H9 (cell line): ENCODE results near the gene MGMT. TPM values are rescaled to one million over a fixed set of nuclear protein-coding genes. Genes with fewer than 3 reads are reported as not detected.

ENCODE experiments used
- DNase-seq: peaks from one replicate; pipeline ENCODE4 v3.0.0-alpha.2; 2017
- H2AFZ ChIP-seq: one replicate; pipeline ENCODE4 v1.6.1; 2013; ENCODE audit warnings: mild to moderate bottlenecking, low read length, control low read depth, moderate library complexity
- H2AK5ac ChIP-seq: 2 replicates; pipeline ENCODE4 v1.6.1; 2013; ENCODE audit warnings: low read length, control low read depth, mixed read lengths; ENCODE audit not compliant: insufficient read length
- H2BK120ac ChIP-seq: one replicate; pipeline ENCODE4 v1.6.1; 2013; ENCODE audit warnings: low read depth, mild to moderate bottlenecking, low read length, control low read depth, inconsistent platforms; ENCODE audit not compliant: poor library complexity, severe bottlenecking
- H2BK12ac ChIP-seq: 2 replicates; pipeline ENCODE4 v1.6.1; 2013; ENCODE audit warnings: low read length, control low read depth, mixed read lengths, low read depth; ENCODE audit not compliant: insufficient read length
- H2BK15ac ChIP-seq: 2 replicates; pipeline ENCODE4 v1.6.1; 2013; ENCODE audit warnings: low read depth, low read length, control low read depth
- H2BK20ac ChIP-seq: one replicate; pipeline ENCODE4 v1.6.1; 2013; ENCODE audit warnings: low read depth, mild to moderate bottlenecking, low read length, control low read depth, inconsistent platforms; ENCODE audit not compliant: poor library complexity, severe bottlenecking
- H2BK5ac ChIP-seq: 2 replicates; pipeline ENCODE4 v1.6.1; 2013; ENCODE audit warnings: low read length, control low read depth, mixed read lengths; ENCODE audit not compliant: insufficient read length
- H3K14ac ChIP-seq: 2 replicates; pipeline ENCODE4 v1.6.1; 2013; ENCODE audit warnings: low read length, control low read depth; ENCODE audit not compliant: insufficient read depth
- H3K18ac ChIP-seq: 2 replicates; pipeline ENCODE4 v1.6.1; 2013; ENCODE audit warnings: low read depth, mild to moderate bottlenecking, mixed read lengths, low read length, control low read depth; ENCODE audit not compliant: insufficient read length
- H3K23ac ChIP-seq: 2 replicates; pipeline ENCODE4 v1.6.1; 2013; ENCODE audit warnings: low read length, control low read depth, mixed read lengths, low read depth; ENCODE audit not compliant: insufficient read length
- H3K23me2 ChIP-seq: 2 replicates; pipeline ENCODE4 v1.6.1; 2013; ENCODE audit warnings: low read depth, mild to moderate bottlenecking, mixed read lengths, low read length, control low read depth; ENCODE audit not compliant: insufficient read length, poor library complexity, severe bottlenecking
- H3K27ac ChIP-seq: 2 replicates; pipeline ENCODE4 v1.5.1; 2013; ENCODE audit warnings: low read length, control low read depth, mixed read lengths, low read depth; ENCODE audit not compliant: insufficient read length
- H3K27me3 ChIP-seq: 2 replicates; pipeline ENCODE4 v1.6.1; 2013; ENCODE audit warnings: low read length, control low read depth, inconsistent platforms; ENCODE audit not compliant: insufficient read depth
- H3K4ac ChIP-seq: 2 replicates; pipeline ENCODE4 v1.6.1; 2013; ENCODE audit warnings: low read depth, mild to moderate bottlenecking, control low read depth, inconsistent platforms, low read length, moderate library complexity
- H3K4me1 ChIP-seq: 2 replicates; pipeline ENCODE4 v1.6.1; 2013; ENCODE audit warnings: low read length, control low read depth, inconsistent platforms; ENCODE audit not compliant: insufficient read depth
- H3K4me2 ChIP-seq: 2 replicates; pipeline ENCODE4 v1.6.1; 2013; ENCODE audit warnings: low read length, control low read depth, mixed read lengths; ENCODE audit not compliant: insufficient read length, insufficient read depth
- H3K56ac ChIP-seq: 2 replicates; pipeline ENCODE4 v1.6.1; 2013; ENCODE audit warnings: low read depth, mild to moderate bottlenecking, mixed read lengths, low read length, control low read depth; ENCODE audit not compliant: insufficient read length
- H3K79me1 ChIP-seq: 2 replicates; pipeline ENCODE4 v1.6.1; 2013; ENCODE audit warnings: low read depth, mild to moderate bottlenecking, moderate library complexity, low read length, control low read depth, inconsistent platforms; ENCODE audit not compliant: insufficient read depth, poor library complexity, severe bottlenecking
- H3K79me2 ChIP-seq: 2 replicates; pipeline ENCODE4 v1.6.1; 2013; ENCODE audit warnings: low read length, control low read depth, inconsistent platforms; ENCODE audit not compliant: insufficient read depth
- H3K9ac ChIP-seq: 2 replicates; pipeline ENCODE4 v1.6.1; 2013; ENCODE audit warnings: low read length, control low read depth, mixed read lengths; ENCODE audit not compliant: insufficient read length; ENCODE audit errors: extremely low read depth
- H3K9me3 ChIP-seq: one replicate; pipeline ENCODE4 v1.6.1; 2013; ENCODE audit warnings: low read depth, low read length, inconsistent platforms; ENCODE audit not compliant: control insufficient read depth
- H3T11ph ChIP-seq: one replicate; pipeline ENCODE4 v1.6.1; 2013; ENCODE audit warnings: mild to moderate bottlenecking, low read length, control low read depth, inconsistent platforms
- H4K20me1 ChIP-seq: one replicate; pipeline ENCODE4 v1.6.1; 2013; ENCODE audit not compliant: control insufficient read depth, insufficient read length, insufficient read depth
- H4K5ac ChIP-seq: 2 replicates; pipeline ENCODE4 v1.6.1; 2013; ENCODE audit warnings: low read depth, mild to moderate bottlenecking, mixed read lengths, low read length, control low read depth; ENCODE audit not compliant: insufficient read length
- H4K8ac ChIP-seq: replicated peaks from 2 replicates; pipeline ENCODE4 v1.6.1; 2013; ENCODE audit warnings: low read length, control low read depth, mixed read lengths, low read depth; ENCODE audit not compliant: insufficient read length
- H4K91ac ChIP-seq: 2 replicates; pipeline ENCODE4 v1.6.1; 2013; ENCODE audit warnings: low read depth, mild to moderate bottlenecking, moderate library complexity, mixed read lengths, low read length, control low read depth; ENCODE audit not compliant: insufficient read length
- H3K27ac Mint-ChIP-seq, 3 experiments: 2 replicates in 2 of 3; 3 replicates in 1 of 3; pipeline ENCODE4 v1.8.0; 2020 to 2021; ENCODE audit warnings: mixed read lengths in 3 of 3, mild to moderate bottlenecking in 1 of 3, moderate library complexity in 1 of 3
- H3K27me3 Mint-ChIP-seq: 2 replicates; pipeline ENCODE4 v1.8.0; 2021; ENCODE audit warnings: low read depth, mild to moderate bottlenecking, moderate library complexity, mixed read lengths
- H3K36me3 Mint-ChIP-seq, 3 experiments: 2 replicates in 2 of 3; 3 replicates in 1 of 3; pipeline ENCODE4 v1.8.0; 2020 to 2021; ENCODE audit warnings: low read depth in 3 of 3, mixed read lengths in 3 of 3; ENCODE audit not compliant: insufficient read depth in 1 of 3
- H3K4me1 Mint-ChIP-seq, 2 experiments: 2 replicates each; pipeline ENCODE4 v1.8.0; 2020; ENCODE audit warnings: mixed read lengths in 2 of 2
- H3K4me3 Mint-ChIP-seq, 2 experiments: 2 replicates in 1 of 2; 3 replicates in 1 of 2; pipeline ENCODE4 v1.8.0; 2020 to 2021; ENCODE audit warnings: mild to moderate bottlenecking in 2 of 2, mixed read lengths in 2 of 2, moderate library complexity in 1 of 2
- H3K9me3 Mint-ChIP-seq, 2 experiments: 2 replicates in 1 of 2; 3 replicates in 1 of 2; pipeline ENCODE4 v1.8.0; 2020; ENCODE audit warnings: mild to moderate bottlenecking in 2 of 2, mixed read lengths in 2 of 2, moderate library complexity in 1 of 2
- WGBS: extraction: QIAGEN DNeasy Blood & Tissue Kit; methylation state at CpG from one replicate; pipeline ENCODE4 v1.1.7; 2013; ENCODE audit warnings: missing lambda C conversion rate, low lambda C conversion rate, mixed read lengths; ENCODE audit not compliant: insufficient read length; ENCODE audit errors: extremely low coverage; 5-methylcytosine and 5-hydroxymethylcytosine counted together
- total RNA-seq: library from RNA; stranded (reverse); gene quantifications from 2 replicates; pipeline ENCODE4 v1.2.1, GENCODE V29; 2021
- TF ChIP-seq, protein P1 (sequence below): fragments of 200-600 bp; sonication (generic); conservative IDR thresholded peaks from 3 replicates; pipeline ENCODE4 v1.8.0; 2021; ENCODE audit warnings: antibody characterized with exemption, mild to moderate bottlenecking

The MGMT gene
- total RNA-seq, 1 experiment from 2014 or later = 18.4 TPM

DNA sequence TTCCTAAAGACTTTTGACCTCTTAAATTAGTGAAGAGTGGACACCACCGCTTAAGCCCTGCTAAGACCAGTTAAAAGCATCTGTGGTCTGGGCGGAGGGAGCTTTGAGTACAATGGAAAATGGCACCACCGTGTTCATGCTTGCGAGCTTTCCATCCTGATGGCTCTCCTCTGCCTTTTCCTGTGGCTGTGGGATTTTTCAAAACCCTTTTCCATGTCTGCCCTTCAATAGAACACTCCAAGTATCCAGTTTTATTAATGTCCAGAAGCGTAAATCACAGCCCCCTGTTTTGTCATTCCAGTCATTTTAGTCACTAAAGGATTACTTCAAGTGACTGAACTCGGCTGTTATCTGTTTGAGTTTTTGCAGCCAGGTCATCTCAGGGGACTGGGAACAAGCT, 181.8 kb downstream of the MGMT start:
- Histone ChIP-seq H2AK5ac (no peak overlapping the region), H3K4ac (no peak overlapping the region), H4K91ac (no peak overlapping the region), H3K56ac (no peak overlapping the region), H3K23ac (no peak overlapping the region), H2BK20ac (no peak overlapping the region), H2AFZ (no peak overlapping the region), H2BK12ac (no peak overlapping the region), H4K5ac (no peak overlapping the region), H3K23me2 (no peaks in the 10 kb centered on the region), H4K8ac (no peak overlapping the region), H3K9me3 (no peaks in the 10 kb centered on the region), H2BK120ac (no peak overlapping the region), H2BK15ac (no peak overlapping the region), H3K18ac (no peak overlapping the region), H3K9ac (no peak overlapping the region), H3K79me2 (no peaks in the 10 kb centered on the region), H3K4me1 (no peaks in the 10 kb centered on the region), H3K4me2 (no peak overlapping the region), H4K20me1 (no peaks in the 10 kb centered on the region), H3K79me1 (no peaks in the 10 kb centered on the region), H3K14ac (no peak overlapping the region), H2BK5ac (no peak overlapping the region), H3T11ph (no peak overlapping the region), H3K27me3 (no peaks in the 10 kb centered on the region), H3K27ac (no peak overlapping the region)
- no peaks in the 10 kb centered on the region; a peak in 1 of 7 replicates for H3K36me3 Mint-ChIP-seq
- no peak overlapping the region for H3K27ac Mint-ChIP-seq
- no peaks in the 10 kb centered on the region for H3K9me3 Mint-ChIP-seq
- H3K4me3 Mint-ChIP-seq = no peak overlapping the region
- no peak for DNase-seq
- TF ChIP-seq, protein P1, sequence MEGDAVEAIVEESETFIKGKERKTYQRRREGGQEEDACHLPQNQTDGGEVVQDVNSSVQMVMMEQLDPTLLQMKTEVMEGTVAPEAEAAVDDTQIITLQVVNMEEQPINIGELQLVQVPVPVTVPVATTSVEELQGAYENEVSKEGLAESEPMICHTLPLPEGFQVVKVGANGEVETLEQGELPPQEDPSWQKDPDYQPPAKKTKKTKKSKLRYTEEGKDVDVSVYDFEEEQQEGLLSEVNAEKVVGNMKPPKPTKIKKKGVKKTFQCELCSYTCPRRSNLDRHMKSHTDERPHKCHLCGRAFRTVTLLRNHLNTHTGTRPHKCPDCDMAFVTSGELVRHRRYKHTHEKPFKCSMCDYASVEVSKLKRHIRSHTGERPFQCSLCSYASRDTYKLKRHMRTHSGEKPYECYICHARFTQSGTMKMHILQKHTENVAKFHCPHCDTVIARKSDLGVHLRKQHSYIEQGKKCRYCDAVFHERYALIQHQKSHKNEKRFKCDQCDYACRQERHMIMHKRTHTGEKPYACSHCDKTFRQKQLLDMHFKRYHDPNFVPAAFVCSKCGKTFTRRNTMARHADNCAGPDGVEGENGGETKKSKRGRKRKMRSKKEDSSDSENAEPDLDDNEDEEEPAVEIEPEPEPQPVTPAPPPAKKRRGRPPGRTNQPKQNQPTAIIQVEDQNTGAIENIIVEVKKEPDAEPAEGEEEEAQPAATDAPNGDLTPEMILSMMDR = no peak
- H3K27me3 Mint-ChIP-seq = no peaks in the 10 kb centered on the region
- peaks cover 5 to 8% of the 10 kb centered on the region in 2 experiments; a peak in 3 of 4 replicates for H3K4me1 Mint-ChIP-seq
- no CpG with 5 or more reads among the region's 6 CpGs for WGBS
